ENCODE data around the gene PRRG3.

- TF ChIP-seq NFRKB (IDR thresholded peaks at IDR 0.05) (no peak), PKNOX1 (IDR thresholded peaks at IDR 0.05) (no peak), ZNF384 (IDR thresholded peaks at IDR 0.05) (no peak), SP1 (IDR thresholded peaks at IDR 0.05) (no peak), ELF4 (IDR thresholded peaks at IDR 0.05) (no peak), FOXM1 (IDR thresholded peaks at IDR 0.05; ENCODE audit: borderline replicate concordance) (no peak), SUZ12 (IDR thresholded peaks at IDR 0.05) (no peak), ARNT (IDR thresholded peaks at IDR 0.05) (no peak)
Observed at GRCh38 chrX:151701531-151701930, 6.3 kb downstream of the PRRG3 start.
